ENCODE measurements around the gene RPS15. TPM values are rescaled to one million over a fixed set of nuclear protein-coding genes. Genes with fewer than 3 reads are reported as not detected.

The RPS15 gene
- total and polyA plus RNA-seq, 2 donors (not counting 3 experiments of a cell fraction or from before 2014, with no cell fraction given): 1,260 to 3,270 TPM

GRCh38 chr19:1411255-1412191 is 26.7 kb upstream of the RPS15 start:
- DNase-seq (ENCODE audit: low read depth, low spot score) (no peak), FAIRE-seq (no peak)
- CTCF ChIA-PET: no interaction called here
- H2AFZ ChIP-seq (ENCODE audit: low read depth, low read length): no peak overlapping the region
- POLR2A ChIA-PET: interaction anchor here (0.6 kb wide), 1 partner anchor 30 kb away, joined by 4 read pairs; no protein-coding TSS in a partner anchor
- no peaks in the 10 kb centered on the region for H3K27me3 ChIP-seq (ENCODE audit: control insufficient read depth in 2 of 2, insufficient read depth in 2 of 2, low read length in 2 of 2)
- BruUV-seq (replicated peaks): no TSS peak
- H3K4me3 ChIP-seq (replicated peaks in 1 of 3; ENCODE audit: insufficient read depth in 1 of 3, low read depth in 1 of 3, low read length in 3 of 3): no peak overlapping the region
- H3K4me1 ChIP-seq (ENCODE audit: control insufficient read depth, extremely low read depth, insufficient read depth, low read length): peaks cover 42% of the 10 kb centered on the region
- no peaks in the 10 kb centered on the region for H3K9me3 ChIP-seq (replicated peaks; ENCODE audit: control insufficient read depth, insufficient read depth, low read length)
- peaks cover 85% of the 10 kb centered on the region for H3K79me2 ChIP-seq (ENCODE audit: control insufficient read depth, insufficient read depth, low read length)
- peak overlapping the region; percentile 92 for H3K27ac ChIP-seq (ENCODE audit: insufficient read depth, low read depth, low read length)
- TF ChIP-seq GATA2 (IDR thresholded peaks at IDR 0.05; ENCODE audit: insufficient read depth, insufficient read length, low read depth, low read length) (no peak), EZH2 (IDR thresholded peaks at IDR 0.05; ENCODE audit: borderline replicate concordance, low read depth, low read length, severe bottlenecking) (no peak), POLR2AphosphoS5 (IDR thresholded peaks at IDR 0.05; ENCODE audit: insufficient read depth, low read depth, low read length) (no peak), POLR2A (IDR thresholded peaks at IDR 0.05; ENCODE audit: low read depth, low read length) (no peak), FOS (IDR thresholded peaks at IDR 0.05; ENCODE audit: borderline replicate concordance, insufficient read depth, low read length) (no peak), JUN (IDR thresholded peaks at IDR 0.05; ENCODE audit: borderline replicate concordance, insufficient read depth, insufficient read length, low read depth) (no peak), MYC (IDR thresholded peaks at IDR 0.05; ENCODE audit: low read depth, low read length) (no peak), CTCF (IDR thresholded peaks at IDR 0.05; ENCODE audit: extremely low read depth in 1 of 2, insufficient read depth in 1 of 2, low read depth in 1 of 2, low read length in 2 of 2) (no peak), MAX (IDR thresholded peaks at IDR 0.05; ENCODE audit: insufficient read depth, insufficient read length) (no peak)
- H3K4me2 ChIP-seq (ENCODE audit: insufficient read depth, low read length): no peak overlapping the region
- dilution Hi-C loops (cut with MboI; ENCODE audit: extremely low pct_ligation_motif_present, low sequenced_read_pairs): no loop called here
- no peaks in the 10 kb centered on the region for H3K9me1 ChIP-seq (replicated peaks; ENCODE audit: control insufficient read depth, extremely low read depth, insufficient read depth, low read length)
- peaks cover 0 to 6% of the 10 kb centered on the region in 2 experiments for H3K36me3 ChIP-seq (ENCODE audit: control insufficient read depth in 2 of 2, extremely low read depth in 1 of 2, insufficient read depth in 2 of 2, low read length in 2 of 2)
- H3K9ac ChIP-seq (replicated peaks; ENCODE audit: extremely low read depth, insufficient read depth, low read length): no peak overlapping the region
- H4K20me1 ChIP-seq (replicated peaks; ENCODE audit: control insufficient read depth, extremely low read depth, insufficient read depth, low read length): no peaks in the 10 kb centered on the region
- intact Hi-C loops (cut with micrococcal nuclease): no loop called here
